SK-N-SH (cell line): ENCODE data around the gene SH3RF1. TPM values are rescaled to one million over a fixed set of nuclear protein-coding genes. Genes with fewer than 3 reads are reported as not detected.

Experiments
- CTCF ChIA-PET: fragments of 300-600, 350-600 bp; formaldehyde crosslinking; extraction: SDS; loops from one replicate; lab custom pipeline; 2021; lab: Yijun Ruan, JAX
- POLR2A ChIA-PET: fragments of 350-600 bp; sonication (Branson Sonifier 250); formaldehyde crosslinking; extraction: SDS; loops from one replicate; lab custom pipeline; 2020; ENCODE audit warnings: antibody characterized with exemption, inconsistent platforms; lab: Yijun Ruan, JAX
- DNase-seq: peaks from one replicate; pipeline ENCODE4 v3.0.0; 2012
- H2AFZ ChIP-seq: fragments of 200-600 bp; sonication (generic); 2 replicates; pipeline ENCODE4 v1.8.1; 2016; ENCODE audit warnings: antibody characterized with exemption, mild to moderate bottlenecking, low read depth
- H3F3A ChIP-seq: fragments of 200-600 bp; sonication (generic); replicated peaks from 2 replicates; pipeline ENCODE3; 2016; ENCODE audit warnings: antibody characterized with exemption, mild to moderate bottlenecking; ENCODE audit not compliant: insufficient read depth
- H3K27ac ChIP-seq, 2 experiments: fragments of 200-500 bp in 1 of 2; fragments of 200-600 bp in 1 of 2; sonication (Bioruptor generic) in 1 of 2; sonication (generic), shearing (Covaris generic) in 1 of 2; 2 replicates each; pipeline versions ENCODE4 v1.5.1 to v1.6.1; 2014 to 2016; ENCODE audit warnings: low read depth in 2 of 2, inconsistent platforms in 1 of 2, low read length in 1 of 2, mild to moderate bottlenecking in 1 of 2, mixed read lengths in 1 of 2
- H3K27me3 ChIP-seq: fragments of 200-600 bp; sonication (generic), shearing (Covaris generic); 2 replicates; pipeline ENCODE4 v1.6.1; 2016; ENCODE audit warnings: mixed run types; ENCODE audit not compliant: insufficient read depth
- H3K36me3 ChIP-seq, 2 experiments: fragments of 200-500 bp in 1 of 2; fragments of 200-600 bp in 1 of 2; sonication (Bioruptor generic) in 1 of 2; sonication (generic) in 1 of 2; replicated peaks in 1 of 2; 2 replicates each; pipeline versions ENCODE3 to v1.5.1; 2014 to 2016; ENCODE audit warnings: low read length in 1 of 2, mild to moderate bottlenecking in 1 of 2; ENCODE audit not compliant: insufficient read depth in 2 of 2, control insufficient read depth in 1 of 2
- H3K4me1 ChIP-seq, 2 experiments: fragments of 200-500 bp in 1 of 2; fragments of 200-600 bp in 1 of 2; sonication (Bioruptor generic) in 1 of 2; sonication (generic), shearing (Covaris generic) in 1 of 2; 2 replicates each; pipeline versions ENCODE4 v1.5.1 to v1.6.1; 2014 to 2016; ENCODE audit warnings: low read depth in 1 of 2, low read length in 1 of 2, mixed run types in 1 of 2; ENCODE audit not compliant: insufficient read depth in 2 of 2, control insufficient read depth in 1 of 2
- H3K4me2 ChIP-seq: fragments of 200-600 bp; sonication (generic), shearing (Covaris generic); 2 replicates; pipeline ENCODE4 v1.6.1; 2017; ENCODE audit warnings: mixed run types
- H3K4me3 ChIP-seq, 2 experiments: fragments of 200-500 bp in 1 of 2; fragments of 200-600 bp in 1 of 2; sonication (Bioruptor generic) in 1 of 2; sonication (generic), shearing (Covaris generic) in 1 of 2; 2 replicates each; pipeline versions ENCODE4 v1.5.1 to v1.8.1; 2014 to 2016; ENCODE audit warnings: low read depth in 2 of 2, inconsistent platforms in 1 of 2, low read length in 1 of 2, mild to moderate bottlenecking in 1 of 2, mixed read lengths in 1 of 2, moderate library complexity in 1 of 2
- H3K79me2 ChIP-seq: fragments of 200-600 bp; sonication (generic); 2 replicates; pipeline ENCODE4 v1.8.1; 2017; ENCODE audit warnings: mild to moderate bottlenecking; ENCODE audit not compliant: insufficient read depth
- H3K9ac ChIP-seq: fragments of 200-600 bp; sonication (generic); 2 replicates; pipeline ENCODE4 v1.6.1; 2017; ENCODE audit warnings: mixed run types
- H3K9me2 ChIP-seq: fragments of 200-600 bp; sonication (generic); 2 replicates; pipeline ENCODE4 v1.6.1; 2017; ENCODE audit warnings: mixed run types
- H3K9me3 ChIP-seq: fragments of 200-600 bp; sonication (generic); 2 replicates; pipeline ENCODE4 v1.6.1; 2017; ENCODE audit warnings: mixed run types, mild to moderate bottlenecking, moderate library complexity
- H4K20me1 ChIP-seq: fragments of 200-600 bp; sonication (generic); 2 replicates; pipeline ENCODE4 v1.6.1; 2017; ENCODE audit warnings: mild to moderate bottlenecking, mixed run types; ENCODE audit not compliant: insufficient read depth
- CHD2 ChIP-seq: fragments of 150-350 bp; IDR thresholded peaks from 2 replicates; pipeline ENCODE4 v1.6.1; 2018; ENCODE audit warnings: low read length; ENCODE audit not compliant: partially characterized antibody
- EP300 ChIP-seq, 2 experiments: IDR thresholded peaks; 2 replicates each; pipeline versions ENCODE4 v1.4.0 to v1.6.1; 2012; ENCODE audit warnings: borderline replicate concordance in 1 of 2, low read depth in 1 of 2, low read length in 1 of 2
- EZH2phosphoT487 ChIP-seq: fragments of 200-600 bp; sonication (generic); IDR thresholded peaks from 2 replicates; pipeline ENCODE4 v1.6.1; 2017; ENCODE audit warnings: low read depth, mixed run types, mild to moderate bottlenecking, antibody characterized with exemption, moderate library complexity, borderline replicate concordance
- GABPA ChIP-seq: IDR thresholded peaks from 2 replicates; pipeline ENCODE4 v1.4.0; 2012; ENCODE audit warnings: low read depth, mild to moderate bottlenecking
- GATA2 ChIP-seq: sonication (generic); formaldehyde crosslinking; IDR thresholded peaks from 2 replicates; pipeline ENCODE4 v1.5.0; 2020; ENCODE audit warnings: mild to moderate bottlenecking, missing genetic modification reagents
- JUND ChIP-seq: IDR thresholded peaks from 2 replicates; pipeline ENCODE4 v1.4.0; 2012
- RAD21 ChIP-seq: IDR thresholded peaks from 2 replicates; pipeline ENCODE4 v1.6.1; 2012; ENCODE audit warnings: mild to moderate bottlenecking, low read length
- RCOR1 ChIP-seq: fragments of 150-350 bp; IDR thresholded peaks from 2 replicates; pipeline ENCODE4 v1.6.1; 2017; ENCODE audit warnings: antibody characterized with exemption, low read length
- RFX5 ChIP-seq: IDR thresholded peaks from 2 replicates; pipeline ENCODE4 v1.6.1; 2012; ENCODE audit warnings: mild to moderate bottlenecking, improper control_type of control experiment, low read length
- WGBS: methylation state at CpG from one replicate; pipeline ENCODE4 v1.1.6; 2017; ENCODE audit warnings: low lambda C conversion rate; 5-methylcytosine and 5-hydroxymethylcytosine counted together
- polyA plus RNA-seq, 3 experiments: library from polyadenylated mRNA; depleted of rRNA; stranded (reverse); fragments of >200 nt; gene quantifications; 2 replicates each; pipeline ENCODE4 v1.2.3, GENCODE V29; 2012
- TF ChIP-seq, protein P1 (sequence below): IDR thresholded peaks from 2 replicates; pipeline ENCODE4; 2012
- TF ChIP-seq, protein P2 (sequence below): fragments of 150-350 bp; IDR thresholded peaks from 2 replicates; pipeline ENCODE4 v1.6.1; 2016; ENCODE audit warnings: mild to moderate bottlenecking, low read depth, low read length
- TF ChIP-seq, protein P3 (sequence below): IDR thresholded peaks from 2 replicates; pipeline ENCODE4 v1.6.1; 2012; ENCODE audit warnings: mild to moderate bottlenecking, low read depth, low read length, moderate library complexity

The SH3RF1 gene
- polyA plus RNA-seq, 1 of the 3 experiments (the other 2 are of a cell fraction), result 22.0 TPM

DNA sequence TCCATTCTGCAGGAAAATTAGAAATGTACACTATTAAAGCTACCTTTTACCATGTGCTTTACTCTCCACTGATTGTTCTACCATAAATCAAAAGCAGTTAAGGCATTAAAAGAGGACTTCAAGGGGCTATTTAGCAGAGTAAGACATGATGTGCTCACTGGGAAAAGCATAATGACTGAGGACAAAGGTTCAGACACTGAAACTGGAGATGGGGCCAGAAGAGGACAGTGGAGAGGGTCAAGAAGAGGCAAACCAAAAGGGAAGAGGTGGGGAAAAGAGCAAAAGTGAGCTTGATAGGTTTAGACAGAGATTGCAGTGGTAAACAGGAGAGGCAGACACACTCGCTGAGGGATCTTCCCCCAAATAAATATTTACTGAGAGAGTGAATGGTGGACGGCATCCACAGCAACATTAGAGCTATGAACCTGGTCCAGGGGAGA is 23.8 kb downstream of the SH3RF1 start:
- Histone ChIP-seq H2AFZ (no peak overlapping the region), H3F3A (peaks cover 19% of the 10 kb centered on the region), H3K27me3 (no peaks in the 10 kb centered on the region), H4K20me1 (peaks cover 91% of the 10 kb centered on the region), H3K4me2 (no peak overlapping the region), H3K36me3 (peaks cover 0 to 26% of the 10 kb centered on the region in 2 experiments), H3K79me2 (peaks cover 100% of the 10 kb centered on the region), H3K9ac (no peak overlapping the region), H3K4me3 (no peak overlapping the region), H3K4me1 (peaks cover 16 to 48% of the 10 kb centered on the region in 2 experiments), H3K27ac (peak overlapping the region; percentile 13 to 39; a peak in 1 of 4 replicates), H3K9me2 (no peaks in the 10 kb centered on the region), H3K9me3 (no peaks in the 10 kb centered on the region)
- WGBS, result 88% methylated on average over 2 of the region's 2 CpGs
- ChIA-PET POLR2A (interaction anchor here (1.0 kb wide), 1 partner anchor 271 kb away, joined by 3 read pairs; no protein-coding TSS in a partner anchor), CTCF (interaction anchor here (0.5 to 1.6 kb wide), 3 partner anchors 23 to 327 kb away, joined by 3 to 6 read pairs (median 4); no protein-coding TSS in a partner anchor)
- TF ChIP-seq, protein P1, sequence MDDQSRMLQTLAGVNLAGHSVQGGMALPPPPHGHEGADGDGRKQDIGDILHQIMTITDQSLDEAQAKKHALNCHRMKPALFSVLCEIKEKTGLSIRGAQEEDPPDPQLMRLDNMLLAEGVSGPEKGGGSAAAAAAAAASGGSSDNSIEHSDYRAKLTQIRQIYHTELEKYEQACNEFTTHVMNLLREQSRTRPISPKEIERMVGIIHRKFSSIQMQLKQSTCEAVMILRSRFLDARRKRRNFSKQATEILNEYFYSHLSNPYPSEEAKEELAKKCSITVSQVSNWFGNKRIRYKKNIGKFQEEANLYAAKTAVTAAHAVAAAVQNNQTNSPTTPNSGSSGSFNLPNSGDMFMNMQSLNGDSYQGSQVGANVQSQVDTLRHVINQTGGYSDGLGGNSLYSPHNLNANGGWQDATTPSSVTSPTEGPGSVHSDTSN, result no peak
- TF ChIP-seq, protein P2, sequence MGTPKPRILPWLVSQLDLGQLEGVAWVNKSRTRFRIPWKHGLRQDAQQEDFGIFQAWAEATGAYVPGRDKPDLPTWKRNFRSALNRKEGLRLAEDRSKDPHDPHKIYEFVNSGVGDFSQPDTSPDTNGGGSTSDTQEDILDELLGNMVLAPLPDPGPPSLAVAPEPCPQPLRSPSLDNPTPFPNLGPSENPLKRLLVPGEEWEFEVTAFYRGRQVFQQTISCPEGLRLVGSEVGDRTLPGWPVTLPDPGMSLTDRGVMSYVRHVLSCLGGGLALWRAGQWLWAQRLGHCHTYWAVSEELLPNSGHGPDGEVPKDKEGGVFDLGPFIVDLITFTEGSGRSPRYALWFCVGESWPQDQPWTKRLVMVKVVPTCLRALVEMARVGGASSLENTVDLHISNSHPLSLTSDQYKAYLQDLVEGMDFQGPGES, result no peak
- no peak for DNase-seq

DNA sequence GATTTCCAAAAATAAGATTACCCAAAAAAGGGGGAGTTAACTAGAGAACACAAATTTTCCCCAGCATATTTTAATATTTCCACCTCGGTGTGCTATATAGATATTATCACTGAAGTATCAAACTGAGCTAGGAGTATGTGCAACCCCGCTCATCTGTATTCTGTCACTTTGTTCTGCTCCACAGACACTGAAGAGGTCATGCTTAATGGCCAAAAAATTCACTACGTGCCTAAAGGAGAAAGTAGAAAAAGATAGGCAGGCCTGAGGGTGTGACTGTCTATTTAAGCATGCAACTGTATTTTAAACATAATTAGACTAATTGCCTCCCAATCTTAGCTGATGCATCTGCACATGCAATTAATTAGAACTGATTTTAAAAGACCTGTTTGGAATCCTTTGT is 24.5 kb downstream of the SH3RF1 start:
- Histone ChIP-seq H3K4me3 (no peak overlapping the region), H3K9me3 (no peaks in the 10 kb centered on the region), H3K27ac (no peak overlapping the region), H3K27me3 (no peaks in the 10 kb centered on the region), H2AFZ (no peak overlapping the region), H3K4me1 (peaks cover 17 to 41% of the 10 kb centered on the region in 2 experiments), H3K9ac (no peak overlapping the region), H3F3A (peaks cover 19% of the 10 kb centered on the region), H3K4me2 (no peak overlapping the region), H3K79me2 (peaks cover 100% of the 10 kb centered on the region), H3K9me2 (no peaks in the 10 kb centered on the region), H4K20me1 (peaks cover 92% of the 10 kb centered on the region), H3K36me3 (peaks cover 0 to 30% of the 10 kb centered on the region in 2 experiments)
- TF ChIP-seq GABPA (no peak), RCOR1 (peak; percentile 42; the same call in 1 of the 2 replicates), CHD2 (no peak), GATA2 (CRISPR knock-in tag) (peak; percentile 35; the same call in 1 of the 2 replicates), RAD21 (no peak), EP300 (IDR thresholded peaks at IDR 0.05; ENCODE audit: borderline replicate concordance in 1 of 2, low read depth in 1 of 2, low read length in 1 of 2) (peak in 1 of 2 experiments; percentile 62; a peak in 1 of 4 replicates), JUND (no peak), RFX5 (no peak), EZH2phosphoT487 (no peak)
- TF ChIP-seq, protein P3, sequence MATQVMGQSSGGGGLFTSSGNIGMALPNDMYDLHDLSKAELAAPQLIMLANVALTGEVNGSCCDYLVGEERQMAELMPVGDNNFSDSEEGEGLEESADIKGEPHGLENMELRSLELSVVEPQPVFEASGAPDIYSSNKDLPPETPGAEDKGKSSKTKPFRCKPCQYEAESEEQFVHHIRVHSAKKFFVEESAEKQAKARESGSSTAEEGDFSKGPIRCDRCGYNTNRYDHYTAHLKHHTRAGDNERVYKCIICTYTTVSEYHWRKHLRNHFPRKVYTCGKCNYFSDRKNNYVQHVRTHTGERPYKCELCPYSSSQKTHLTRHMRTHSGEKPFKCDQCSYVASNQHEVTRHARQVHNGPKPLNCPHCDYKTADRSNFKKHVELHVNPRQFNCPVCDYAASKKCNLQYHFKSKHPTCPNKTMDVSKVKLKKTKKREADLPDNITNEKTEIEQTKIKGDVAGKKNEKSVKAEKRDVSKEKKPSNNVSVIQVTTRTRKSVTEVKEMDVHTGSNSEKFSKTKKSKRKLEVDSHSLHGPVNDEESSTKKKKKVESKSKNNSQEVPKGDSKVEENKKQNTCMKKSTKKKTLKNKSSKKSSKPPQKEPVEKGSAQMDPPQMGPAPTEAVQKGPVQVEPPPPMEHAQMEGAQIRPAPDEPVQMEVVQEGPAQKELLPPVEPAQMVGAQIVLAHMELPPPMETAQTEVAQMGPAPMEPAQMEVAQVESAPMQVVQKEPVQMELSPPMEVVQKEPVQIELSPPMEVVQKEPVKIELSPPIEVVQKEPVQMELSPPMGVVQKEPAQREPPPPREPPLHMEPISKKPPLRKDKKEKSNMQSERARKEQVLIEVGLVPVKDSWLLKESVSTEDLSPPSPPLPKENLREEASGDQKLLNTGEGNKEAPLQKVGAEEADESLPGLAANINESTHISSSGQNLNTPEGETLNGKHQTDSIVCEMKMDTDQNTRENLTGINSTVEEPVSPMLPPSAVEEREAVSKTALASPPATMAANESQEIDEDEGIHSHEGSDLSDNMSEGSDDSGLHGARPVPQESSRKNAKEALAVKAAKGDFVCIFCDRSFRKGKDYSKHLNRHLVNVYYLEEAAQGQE, result no peak
- TF ChIP-seq, protein P1, result no peak
- ChIA-PET CTCF (interaction anchor here (0.5 to 1.6 kb wide), 2 partner anchors 24 to 327 kb away, joined by 3 to 6 read pairs; no protein-coding TSS in a partner anchor), POLR2A (interaction anchor here (1.0 kb wide), 1 partner anchor 271 kb away, joined by 3 read pairs; no protein-coding TSS in a partner anchor)
- no peak for DNase-seq
- 58% methylated on average over 3 of the region's 3 CpGs for WGBS
